Activated effector memory CD4-positive, alpha-beta T cell treated with anti-CD3 and anti-CD28 coated beads, Interleukin-2, amount 50 U/mL, for 16 hours (primary cell): ENCODE data around the gene GARRE1.

Experiments
- DNase-seq: peaks from one replicate; pipeline ENCODE4 v3.0.0-alpha.2; 2020

Gene GARRE1

GRCh38 chr19:34299576-34299975, 45.2 kb downstream of the GARRE1 start:
- no peak for DNase-seq

- no peak for DNase-seq
These were observed 46.0 kb downstream of the GARRE1 start for GRCh38 chr19:34300380-34300779.

- no peak for DNase-seq
These were observed 46.6 kb downstream of the GARRE1 start for GRCh38 chr19:34300962-34301361.
